Neural progenitor cell (in vitro differentiated cells): ENCODE data around the gene C11orf86. TPM values are rescaled to one million over a fixed set of nuclear protein-coding genes. Genes with fewer than 3 reads are reported as not detected.

Experiments used
- DNase-seq: peaks from one replicate; pipeline ENCODE4 v3.0.0-alpha.2; 2016; ENCODE audit warnings: low spot score
- H2AFZ ChIP-seq: fragments of 200-600 bp; sonication (generic); replicated peaks from 2 replicates; pipeline ENCODE4 v1.6.1; 2016; ENCODE audit warnings: antibody characterized with exemption
- H3F3A ChIP-seq: fragments of 200-600 bp; sonication (generic); 2 replicates; pipeline ENCODE4 v1.6.1; 2016; ENCODE audit warnings: antibody characterized with exemption, low read depth
- H3K27ac ChIP-seq: fragments of 200-600 bp; sonication (generic); 2 replicates; pipeline ENCODE4 v1.5.1; 2016; ENCODE audit warnings: mild to moderate bottlenecking
- H3K27me3 ChIP-seq: fragments of 200-600 bp; sonication (generic); 2 replicates; pipeline ENCODE4 v1.6.1; 2016; ENCODE audit warnings: mild to moderate bottlenecking, moderate library complexity
- H3K36me3 ChIP-seq: fragments of 200-600 bp; sonication (generic); 2 replicates; pipeline ENCODE4 v1.5.1; 2016
- H3K4me1 ChIP-seq: fragments of 200-600 bp; sonication (generic); 2 replicates; pipeline ENCODE4 v1.6.1; 2016; ENCODE audit warnings: mixed run types
- H3K4me2 ChIP-seq: fragments of 200-600 bp; sonication (generic); 2 replicates; pipeline ENCODE4 v1.6.1; 2016
- H3K4me3 ChIP-seq: fragments of 200-600 bp; sonication (generic); 2 replicates; pipeline ENCODE4 v1.5.1; 2016
- H3K79me2 ChIP-seq: fragments of 200-600 bp; sonication (generic); 2 replicates; pipeline ENCODE4 v1.6.1; 2016; ENCODE audit warnings: low read depth
- H3K9ac ChIP-seq: fragments of 200-600 bp; sonication (generic); 2 replicates; pipeline ENCODE4 v1.6.1; 2016
- H3K9me3 ChIP-seq: fragments of 200-600 bp; sonication (generic); 2 replicates; pipeline ENCODE4 v1.5.1; 2016; ENCODE audit warnings: low read depth
- H4K20me1 ChIP-seq: fragments of 200-600 bp; sonication (generic); 2 replicates; pipeline ENCODE4 v1.6.1; 2016; ENCODE audit warnings: low read depth
- H3K27ac Mint-ChIP-seq: 3 replicates; pipeline ENCODE4 v1.8.0; 2021; ENCODE audit warnings: mixed read lengths
- H3K27me3 Mint-ChIP-seq: 2 replicates; pipeline ENCODE4 v1.8.0; 2022; ENCODE audit warnings: low read depth, mild to moderate bottlenecking, inconsistent platforms, moderate library complexity, mixed read lengths; ENCODE audit not compliant: insufficient read depth
- H3K36me3 Mint-ChIP-seq: 3 replicates; pipeline ENCODE4 v1.8.0; 2021; ENCODE audit warnings: mixed read lengths
- H3K4me1 Mint-ChIP-seq: 3 replicates; pipeline ENCODE4 v1.8.0; 2021; ENCODE audit warnings: mixed read lengths
- H3K4me3 Mint-ChIP-seq: 3 replicates; pipeline ENCODE4 v1.8.0; 2021; ENCODE audit warnings: mild to moderate bottlenecking, moderate library complexity, mixed read lengths
- H3K9me3 Mint-ChIP-seq: 3 replicates; pipeline ENCODE4 v1.8.0; 2020; ENCODE audit warnings: mixed read lengths
- CTCF ChIP-seq: fragments of 200-600 bp; sonication (generic); IDR thresholded peaks from 2 replicates; pipeline ENCODE4 v1.5.1; 2017; ENCODE audit warnings: antibody characterized with exemption, mild to moderate bottlenecking
- EZH2 ChIP-seq: fragments of 200-600 bp; sonication (generic); IDR thresholded peaks from 2 replicates; pipeline ENCODE4 v1.6.1; 2017; ENCODE audit warnings: antibody characterized with exemption, mild to moderate bottlenecking, moderate library complexity
- EZH2phosphoT487 ChIP-seq: fragments of 200-600 bp; sonication (generic); IDR thresholded peaks from 2 replicates; pipeline ENCODE4 v1.6.1; 2017; ENCODE audit warnings: antibody characterized with exemption
- total RNA-seq: library from RNA; depleted of rRNA; stranded (reverse); fragments of >200 nt; gene quantifications from 2 replicates; pipeline ENCODE4 v1.2.3, GENCODE V29; 2015; ENCODE audit warnings: low replicate concordance

The C11orf86 gene
- total RNA-seq, 1 donor from 2014 or later = not detected

GRCh38 chr11:66937193-66937733 is 37.8 kb upstream of the C11orf86 start:
- H3K27me3 Mint-ChIP-seq = peaks cover 11% of the 10 kb centered on the region
- H3K4me1 Mint-ChIP-seq = no peaks in the 10 kb centered on the region
- no peak overlapping the region for H2AFZ ChIP-seq

DNA sequence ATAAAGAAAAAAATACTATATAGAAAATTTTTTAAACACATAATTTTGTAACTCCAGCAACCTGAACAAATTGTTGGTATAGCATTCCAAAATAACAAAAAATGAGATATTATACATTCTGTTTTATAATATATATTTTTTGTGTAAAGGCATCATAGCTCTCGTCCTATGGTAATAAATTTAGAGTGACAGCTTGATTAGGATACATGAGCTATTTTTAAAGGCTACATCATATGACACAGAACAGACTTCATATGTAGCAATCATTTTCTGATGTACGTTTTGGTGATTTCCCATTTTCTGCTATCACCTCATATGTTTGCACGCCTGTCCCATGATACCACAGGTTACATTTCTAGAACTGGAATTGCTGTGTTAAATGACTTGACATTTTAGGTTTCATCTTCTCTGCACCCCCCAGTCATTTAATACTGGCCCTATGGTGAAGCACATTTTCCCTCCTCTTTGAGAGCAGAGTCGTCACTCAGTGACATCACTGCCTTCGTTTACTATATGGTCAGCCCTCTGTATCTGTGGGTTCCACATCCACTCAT is 36.4 kb upstream of the C11orf86 start:
- H3K9me3 Mint-ChIP-seq = peaks cover 6% of the 10 kb centered on the region
- H3K4me3 ChIP-seq = no peak overlapping the region
- no peak overlapping the region for H3K4me2 ChIP-seq
- no peaks in the 10 kb centered on the region for H3K4me1 ChIP-seq
- H2AFZ ChIP-seq = no peak overlapping the region
- H3F3A ChIP-seq = no peaks in the 10 kb centered on the region
- H3K27me3 ChIP-seq = no peaks in the 10 kb centered on the region
- no peaks in the 10 kb centered on the region for H4K20me1 ChIP-seq
- peaks cover 2% of the 10 kb centered on the region for H3K4me1 Mint-ChIP-seq
- no peak overlapping the region for H3K9ac ChIP-seq
- H3K9me3 ChIP-seq = no peaks in the 10 kb centered on the region
- no peak overlapping the region for H3K4me3 Mint-ChIP-seq
- H3K27me3 Mint-ChIP-seq = peaks cover 8% of the 10 kb centered on the region
- no peak for TF ChIP-seq CTCF
- no peak for TF ChIP-seq EZH2
- no peak for TF ChIP-seq EZH2phosphoT487
- H3K36me3 ChIP-seq = no peaks in the 10 kb centered on the region
- no peaks in the 10 kb centered on the region for H3K79me2 ChIP-seq
- no peak overlapping the region for H3K27ac Mint-ChIP-seq
- DNase-seq = no peak
- peaks cover 5% of the 10 kb centered on the region for H3K36me3 Mint-ChIP-seq
- no peak overlapping the region for H3K27ac ChIP-seq

More at GRCh38 chr11:66937193-66937733, 37.8 kb upstream of the C11orf86 start:
- Histone ChIP-seq H3K9me3 (no peaks in the 10 kb centered on the region), H3K36me3 (no peaks in the 10 kb centered on the region), H3K27me3 (no peaks in the 10 kb centered on the region), H3K9ac (no peak overlapping the region), H3K79me2 (no peaks in the 10 kb centered on the region), H3K4me1 (no peaks in the 10 kb centered on the region), H3K27ac (no peak overlapping the region), H3K4me2 (no peak overlapping the region), H3K4me3 (no peak overlapping the region), H3F3A (no peaks in the 10 kb centered on the region), H4K20me1 (no peaks in the 10 kb centered on the region)
- no peak overlapping the region for H3K27ac Mint-ChIP-seq
- no peak overlapping the region for H3K4me3 Mint-ChIP-seq
- peaks cover 2% of the 10 kb centered on the region for H3K36me3 Mint-ChIP-seq
- DNase-seq = no peak
- no peak for TF ChIP-seq EZH2
- TF ChIP-seq EZH2phosphoT487 = no peak
- no peak for TF ChIP-seq CTCF
- H3K9me3 Mint-ChIP-seq = peaks cover 3% of the 10 kb centered on the region

- no peak for TF ChIP-seq CTCF
- TF ChIP-seq EZH2phosphoT487 = no peak
- TF ChIP-seq EZH2 = no peak
- no peak overlapping the region for H3K27ac ChIP-seq
Measured at GRCh38 chr11:66950112-66950535, 25.0 kb upstream of the C11orf86 start.

More at GRCh38 chr11:66950112-66950535, 25.0 kb upstream of the C11orf86 start:
- no peak for DNase-seq
- H3K36me3 Mint-ChIP-seq = peaks cover 2% of the 10 kb centered on the region
- H3K4me2 ChIP-seq = no peak overlapping the region
- peaks cover 2% of the 10 kb centered on the region for H3K4me1 Mint-ChIP-seq
- H3K79me2 ChIP-seq = no peaks in the 10 kb centered on the region
- H3F3A ChIP-seq = no peaks in the 10 kb centered on the region
- H3K9ac ChIP-seq = no peak overlapping the region
- no peaks in the 10 kb centered on the region for H3K9me3 ChIP-seq
- H3K27me3 Mint-ChIP-seq = no peaks in the 10 kb centered on the region
- H3K9me3 Mint-ChIP-seq = no peaks in the 10 kb centered on the region
- no peaks in the 10 kb centered on the region for H3K4me1 ChIP-seq
- no peak overlapping the region for H3K4me3 Mint-ChIP-seq
- H4K20me1 ChIP-seq = no peaks in the 10 kb centered on the region
- peak overlapping the region; percentile 48 for H3K27ac Mint-ChIP-seq
- H3K36me3 ChIP-seq = no peaks in the 10 kb centered on the region
- no peak overlapping the region for H3K4me3 ChIP-seq
- H2AFZ ChIP-seq = no peak overlapping the region
- no peaks in the 10 kb centered on the region for H3K27me3 ChIP-seq
